Measurements from ENCODE around the gene MCF2L. TPM values are rescaled to one million over a fixed set of nuclear protein-coding genes. Genes with fewer than 3 reads are reported as not detected.

Gene MCF2L
- polyA plus RNA-seq, 3 donors = 18.0 to 77.6 (median 53.4) TPM

DNA sequence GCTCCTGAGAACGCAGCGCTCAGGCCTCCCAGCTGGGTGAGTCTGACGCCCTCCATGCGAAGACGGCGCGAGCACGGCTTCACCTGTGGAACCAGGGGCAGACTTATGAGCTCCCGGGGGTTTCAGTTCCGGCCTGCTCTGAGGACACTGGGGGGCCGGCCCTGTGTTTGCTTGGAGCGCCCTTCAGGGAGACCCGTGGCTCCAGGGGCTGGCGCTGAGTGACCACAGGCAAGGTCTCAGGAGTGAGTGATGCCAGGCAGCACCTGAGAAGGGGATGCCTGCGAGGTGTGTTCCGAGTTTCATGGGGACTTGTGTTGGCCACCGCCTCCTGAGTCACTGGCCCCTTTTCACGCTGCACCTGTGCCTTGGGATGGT, 4.5 kb downstream of the MCF2L start:
- 93 to 96% (median 95%) methylated on average over 18 of the region's 18 CpGs for WGBS, 3 donors
- no peak overlapping the region for H3K27ac ChIP-seq (ENCODE audit: low read depth, low read length)

DNA sequence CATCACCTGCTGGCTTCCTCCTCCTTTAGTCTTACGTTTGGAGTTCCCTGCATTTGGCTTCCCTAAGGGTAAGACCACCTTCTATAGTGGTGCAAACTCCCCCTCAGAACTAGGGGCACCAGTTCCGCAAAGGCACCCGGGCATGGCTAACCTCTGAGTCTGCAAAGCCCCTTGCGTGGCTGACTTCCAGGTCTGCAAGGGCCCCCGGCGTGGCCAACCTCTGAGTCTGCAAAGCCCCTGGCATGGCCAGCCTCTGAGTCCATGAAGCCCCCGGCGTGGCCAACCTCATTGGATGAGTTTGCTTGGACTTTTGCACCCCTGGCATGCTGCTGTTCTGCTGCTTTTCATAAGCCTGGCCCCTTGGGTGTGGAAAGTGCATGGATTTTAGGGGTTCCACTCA, 5.1 kb downstream of the MCF2L start:
- H3K27ac ChIP-seq (ENCODE audit: low read depth, low read length) = no peak overlapping the region
- 80 to 94% (median 89%) methylated on average over 8 of the region's 8 CpGs for WGBS, 3 donors

DNA sequence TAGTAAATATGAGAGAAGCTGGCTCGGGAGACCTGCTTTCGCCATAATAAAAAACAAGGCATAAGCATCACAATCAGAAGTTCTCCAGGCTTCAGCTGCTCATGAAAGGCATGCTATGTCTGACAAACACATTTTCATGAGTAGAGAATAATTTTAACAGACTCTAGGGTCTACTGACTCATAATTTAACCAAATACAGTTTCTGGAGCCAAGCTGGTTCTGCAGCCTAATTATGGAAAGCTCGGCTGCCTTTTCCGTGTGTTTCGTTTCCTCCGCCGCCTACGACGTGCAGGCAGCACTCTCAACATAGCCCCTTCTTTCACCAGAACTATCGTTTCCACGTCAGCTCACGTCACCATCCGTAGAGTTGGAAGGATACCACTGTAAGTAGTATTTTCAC, 5.7 kb downstream of the MCF2L start:
- no peak overlapping the region for H3K27ac ChIP-seq (ENCODE audit: low read depth, low read length)
- WGBS, 3 donors = 82 to 92% (median 85%) methylated on average over 13 of the region's 13 CpGs

DNA sequence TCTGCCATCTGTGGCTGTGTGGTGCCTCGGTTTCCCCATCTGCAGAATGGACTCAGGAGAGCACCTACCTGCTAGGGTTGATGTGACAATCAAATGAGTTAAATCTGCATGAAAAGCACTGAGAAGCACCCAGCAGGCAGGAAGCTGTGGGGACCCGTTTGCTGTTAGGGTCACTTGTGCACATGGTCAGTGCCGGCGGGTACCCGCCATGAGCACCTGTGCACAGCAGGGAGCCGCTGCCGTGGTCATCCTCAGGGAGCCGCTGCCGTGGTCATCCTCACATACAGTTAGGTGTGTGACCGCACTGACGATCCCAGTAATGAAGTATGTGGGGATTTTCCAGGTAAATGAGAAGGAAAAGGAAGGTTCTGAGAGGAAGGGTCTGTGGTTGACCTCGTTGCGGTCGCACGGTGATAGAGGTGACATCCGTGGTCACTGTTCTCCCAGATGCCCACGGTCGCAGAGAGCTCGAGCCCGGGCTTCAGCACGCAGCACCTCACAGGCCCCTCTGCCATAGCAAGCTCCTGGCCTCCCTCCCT, 6.5 kb downstream of the MCF2L start:
- 90 to 92% (median 90%) methylated on average over 21 of the region's 21 CpGs for WGBS, 3 donors
- H3K27ac ChIP-seq (ENCODE audit: low read depth, low read length) = no peak overlapping the region

DNA sequence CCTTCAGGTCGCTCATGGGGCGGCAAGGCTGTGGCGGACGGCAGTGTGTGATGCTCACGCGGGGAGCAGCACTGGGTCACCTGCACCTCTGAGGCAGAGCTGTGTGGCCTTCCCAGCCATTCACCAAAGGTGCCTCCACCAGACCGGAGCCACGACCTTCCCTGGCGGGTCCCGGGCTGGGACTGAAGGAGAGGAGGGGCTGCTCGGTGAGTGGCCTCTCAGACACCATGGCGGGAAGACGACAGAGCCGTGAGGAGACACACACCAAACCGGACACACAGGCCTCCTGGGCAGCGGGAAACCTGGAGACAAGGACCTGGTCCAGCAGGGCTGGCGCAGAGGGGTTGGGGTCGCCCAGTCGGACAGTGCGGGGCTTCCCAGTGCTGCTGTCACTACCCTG, 7.5 kb downstream of the MCF2L start:
- H3K27ac ChIP-seq (ENCODE audit: low read depth, low read length) = no peak overlapping the region
- 86 to 89% (median 89%) methylated on average over 17 to 20 of the region's 20 CpGs for WGBS, 3 donors

DNA sequence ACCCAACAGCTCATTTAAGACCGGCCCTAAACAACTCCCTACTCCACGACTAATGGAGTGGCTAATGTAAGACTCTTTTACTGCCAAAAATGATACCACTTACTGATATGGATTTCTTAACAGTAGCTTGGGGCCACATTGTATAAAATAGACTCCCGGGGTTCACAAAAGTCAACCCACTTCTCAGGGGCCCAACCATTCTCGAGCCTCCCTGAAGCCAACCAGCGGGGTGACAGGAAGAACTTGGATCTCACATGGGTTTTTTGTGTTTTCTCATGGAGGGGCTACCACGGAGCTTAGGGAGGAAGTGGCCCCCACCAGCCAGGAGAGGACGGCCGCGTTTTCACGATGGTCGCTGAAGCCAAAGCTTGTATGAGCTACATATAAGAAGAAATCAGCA, 8.1 kb downstream of the MCF2L start:
- H3K27ac ChIP-seq (ENCODE audit: low read depth, low read length) = no peak overlapping the region
- 72 to 93% (median 79%) methylated on average over 11 of the region's 11 CpGs for WGBS, 3 donors

DNA sequence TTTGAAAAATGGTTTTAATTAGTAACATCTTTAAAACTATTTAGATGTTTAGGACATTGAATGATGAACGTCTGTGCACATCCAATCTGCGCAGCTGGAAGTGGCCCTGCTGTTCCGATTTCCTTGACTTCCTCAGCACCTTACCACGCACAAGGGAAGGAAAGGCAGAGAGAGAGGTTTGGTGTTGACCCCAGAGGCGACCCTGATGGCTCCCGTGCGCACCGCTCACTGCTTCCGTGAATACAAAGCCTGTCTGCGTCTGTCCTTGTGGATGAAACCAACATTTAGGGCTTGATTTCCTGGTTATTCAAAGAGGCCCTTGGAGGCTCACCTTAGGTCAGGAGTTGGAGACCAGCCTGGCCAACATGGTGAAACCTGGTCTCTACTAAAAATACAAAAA, 8.5 kb downstream of the MCF2L start:
- 80 to 89% (median 83%) methylated on average over 10 of the region's 10 CpGs for WGBS, 3 donors
- no peak overlapping the region for H3K27ac ChIP-seq (ENCODE audit: low read depth, low read length)

DNA sequence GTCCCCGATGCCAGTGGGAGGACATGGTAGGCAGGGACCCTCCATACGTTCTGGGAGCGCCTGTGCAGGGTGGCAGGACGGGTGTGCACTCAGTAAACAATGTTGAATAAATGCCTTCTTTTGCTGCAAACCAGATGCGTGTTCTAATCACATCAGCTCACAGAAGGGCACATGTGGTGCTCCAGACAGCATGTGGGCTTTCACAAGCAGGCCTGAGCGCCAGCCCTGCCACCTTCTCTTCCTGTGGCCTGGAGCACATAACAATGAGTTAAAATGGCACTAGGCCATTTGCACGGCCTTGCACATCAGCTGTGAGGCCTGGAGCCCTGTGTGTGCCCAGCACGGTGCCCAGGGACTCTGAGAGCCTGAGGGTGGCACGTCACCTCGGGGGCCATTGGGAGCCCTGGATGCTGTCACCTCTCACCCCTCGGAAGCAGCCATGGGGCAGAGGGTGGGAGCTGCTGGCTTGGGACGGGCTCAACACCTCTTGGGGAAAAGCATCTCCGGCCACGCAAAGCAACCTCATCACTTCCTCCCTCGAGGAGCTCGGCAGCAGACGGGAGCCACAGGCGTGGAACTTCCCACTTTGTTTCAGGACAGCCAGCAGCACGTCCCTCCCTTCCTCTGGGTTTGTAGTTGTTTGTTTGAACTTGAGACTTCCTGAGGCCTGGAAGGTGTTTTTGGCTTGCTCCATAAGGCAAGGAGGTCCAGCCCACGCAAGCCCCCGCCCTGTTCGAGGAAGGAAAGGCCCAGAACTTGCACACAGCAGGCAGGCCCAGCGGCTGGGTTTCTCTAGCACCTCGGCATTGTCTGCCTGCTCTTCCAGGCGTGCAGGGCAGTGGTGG, 9.8 kb downstream of the MCF2L start:
- no peak overlapping the region for H3K27ac ChIP-seq (ENCODE audit: low read depth, low read length)
- 50 to 76% (median 53%) methylated on average over 25 of the region's 25 CpGs for WGBS, 3 donors

DNA sequence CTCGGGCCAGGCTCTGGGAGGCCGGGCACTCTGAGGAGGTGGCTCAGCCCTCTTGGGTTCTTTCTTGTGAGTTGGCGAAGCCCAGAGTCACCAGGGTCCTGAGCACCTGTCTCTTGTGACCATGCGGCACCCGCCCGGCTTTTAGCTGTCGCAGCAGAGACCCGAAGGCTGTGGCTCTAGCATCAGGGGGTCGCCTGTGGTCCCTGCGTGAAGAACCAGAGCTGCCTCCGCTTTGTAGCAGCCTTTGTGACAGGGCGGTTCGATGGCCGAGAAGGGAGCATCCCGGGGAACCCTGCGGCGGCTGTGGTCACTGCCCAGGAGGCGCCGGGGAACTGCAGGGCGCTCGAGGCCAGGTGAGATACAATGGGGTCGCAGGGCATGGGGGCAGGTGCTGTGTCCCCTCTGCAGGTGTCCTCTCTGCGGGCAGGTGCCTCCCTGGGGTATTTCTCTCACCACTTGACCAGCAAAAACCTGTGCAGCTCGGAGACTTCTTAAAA, 10.4 kb downstream of the MCF2L start:
- H3K27ac ChIP-seq (ENCODE audit: low read depth, low read length) = no peak overlapping the region
- WGBS, 3 donors = 67 to 84% (median 81%) methylated on average over 22 to 24 of the region's 24 CpGs

DNA sequence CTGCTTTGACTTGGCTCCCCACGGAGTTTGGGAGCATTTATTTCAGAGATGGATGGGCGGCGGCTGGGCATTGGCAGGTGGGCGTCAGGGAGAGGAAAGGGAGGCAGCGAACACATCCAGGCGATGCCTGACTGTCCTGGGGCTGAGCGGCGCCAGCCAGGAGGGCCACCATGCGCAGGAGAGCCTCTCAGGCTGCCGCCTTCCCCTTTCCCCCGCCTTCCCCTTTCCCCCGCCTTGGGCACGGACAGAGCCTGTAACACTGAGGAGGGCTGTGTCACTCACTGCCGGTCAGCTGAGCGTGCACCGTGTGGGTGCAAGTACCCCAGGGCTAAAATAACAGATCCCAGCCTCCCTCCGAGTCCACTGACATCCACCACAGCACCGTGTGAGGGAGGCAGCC, 11.4 kb downstream of the MCF2L start:
- no peak overlapping the region for H3K27ac ChIP-seq (ENCODE audit: low read depth, low read length)
- 23 to 76% (median 28%) methylated on average over 15 to 18 of the region's 18 CpGs for WGBS, 3 donors

DNA sequence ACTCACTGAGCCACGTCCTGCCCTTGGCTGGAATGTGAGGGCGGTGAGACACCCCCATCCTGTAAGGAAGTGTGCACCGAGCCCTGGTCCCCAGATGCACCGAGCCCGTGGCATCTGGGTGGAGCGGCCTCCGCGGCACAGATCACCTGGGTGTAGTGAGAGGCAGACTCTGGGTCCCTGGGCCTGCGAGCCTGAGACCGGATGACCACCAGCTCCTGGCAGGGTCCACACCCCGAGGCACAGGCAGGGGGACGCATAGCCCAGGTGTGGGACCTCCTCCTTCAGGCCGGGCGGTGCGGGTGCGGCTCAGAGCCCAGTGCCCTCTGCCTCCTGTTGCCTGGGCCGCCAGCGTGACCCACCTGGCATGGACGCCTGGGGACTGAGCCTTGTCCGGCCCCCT, 12.4 kb downstream of the MCF2L start:
- WGBS, 3 donors = 68 to 85% (median 72%) methylated on average over 20 of the region's 20 CpGs
- H3K27ac ChIP-seq (ENCODE audit: low read depth, low read length) = no peak overlapping the region

DNA sequence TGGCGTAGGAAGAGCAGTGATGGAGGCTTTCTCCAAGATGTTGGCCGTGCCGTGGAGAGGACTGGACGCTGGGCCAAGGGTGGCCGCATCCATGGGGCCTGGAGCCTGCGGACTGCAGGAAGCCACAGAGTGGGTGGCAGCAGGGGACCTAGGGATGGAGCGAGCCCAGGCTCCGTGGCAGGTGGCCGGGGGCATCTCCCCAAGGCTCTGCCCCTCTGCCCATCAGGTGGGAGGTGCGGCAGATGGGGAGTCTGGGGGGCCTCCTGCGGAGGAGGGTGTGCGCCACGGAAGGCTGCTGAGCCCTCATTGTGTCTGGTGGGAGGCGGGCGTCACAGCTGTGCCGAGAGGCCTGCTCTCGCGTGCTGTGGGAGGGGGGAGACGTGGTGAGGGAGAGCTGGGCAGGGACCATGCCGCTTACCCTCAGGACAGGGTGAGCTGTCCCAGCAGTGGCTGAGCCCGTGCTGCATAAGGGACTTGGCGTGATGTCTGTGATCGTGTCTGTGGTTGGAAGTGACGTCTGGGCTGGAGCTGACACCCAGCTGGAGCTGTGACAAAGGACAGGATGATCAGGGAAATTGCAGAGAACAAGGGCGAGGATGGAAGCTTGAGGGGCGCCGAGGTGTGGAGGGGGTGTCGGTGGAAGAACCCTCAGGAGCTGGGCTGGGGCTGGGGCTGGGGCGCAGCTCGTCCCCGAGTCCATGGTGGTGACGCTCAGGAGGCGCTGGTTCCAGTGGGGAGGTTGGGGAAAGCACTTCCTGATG, 13.4 kb downstream of the MCF2L start:
- no peak overlapping the region for H3K27ac ChIP-seq (ENCODE audit: low read depth, low read length)
- WGBS, 3 donors = 69 to 85% (median 78%) methylated on average over 30 to 33 of the region's 33 CpGs

DNA sequence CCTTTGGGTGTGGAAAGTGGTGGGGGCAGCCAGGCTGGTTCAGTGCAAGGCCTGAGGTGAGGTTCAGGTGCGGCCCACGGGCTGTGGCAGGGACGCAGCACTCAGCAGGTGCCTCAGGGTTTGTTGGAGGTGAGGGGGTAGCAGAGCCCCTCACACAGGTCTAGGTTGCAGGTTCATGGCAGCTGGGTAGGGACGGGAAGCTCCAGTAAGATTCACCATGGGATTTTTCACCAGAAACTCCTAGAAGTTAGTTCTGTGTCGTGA, 14.0 kb downstream of the MCF2L start:
- H3K27ac ChIP-seq (ENCODE audit: low read depth, low read length) = no peak overlapping the region

DNA sequence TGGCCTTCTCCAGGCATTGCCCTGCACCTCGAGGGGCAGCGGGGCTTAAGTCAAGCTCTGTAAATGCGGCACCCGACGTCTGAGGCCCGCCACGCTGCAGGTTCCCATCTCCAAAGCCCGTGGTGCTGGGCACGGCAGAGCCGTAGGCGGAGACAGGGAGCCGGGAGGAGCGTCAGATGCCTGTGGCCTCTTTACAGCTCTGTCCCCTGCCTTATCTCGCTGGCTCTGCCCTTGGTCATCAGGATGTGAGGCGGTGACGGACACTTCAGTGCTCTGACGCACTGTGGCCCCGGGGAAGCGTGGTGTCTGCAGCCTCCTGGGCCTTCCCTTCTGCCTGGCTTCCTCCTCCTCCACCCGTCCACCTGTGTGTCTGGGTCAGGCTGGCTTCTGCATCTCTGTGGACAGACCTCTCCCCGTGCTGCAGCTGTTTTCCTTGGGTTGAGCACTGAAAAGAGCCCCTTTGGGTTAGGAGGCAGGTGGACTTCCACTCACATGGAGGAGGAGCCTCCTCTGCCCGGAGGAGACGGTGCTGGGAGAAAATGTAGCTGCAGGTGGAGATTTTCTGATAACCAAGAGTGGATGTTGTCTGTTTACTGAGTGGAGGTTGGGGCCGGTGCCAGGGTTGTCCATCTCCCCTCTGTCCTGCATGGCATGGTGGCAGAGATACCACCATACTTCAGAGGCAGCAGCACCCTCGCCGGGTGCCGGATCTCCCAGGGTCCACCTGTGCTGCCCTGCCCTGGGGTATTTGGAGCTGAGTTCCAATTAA, 14.6 kb downstream of the MCF2L start:
- no peak overlapping the region for H3K27ac ChIP-seq (ENCODE audit: low read depth, low read length)
- 64 to 68% (median 67%) methylated on average over 27 of the region's 27 CpGs for WGBS, 3 donors

More for the DNA sequence above, 14.0 kb downstream of the MCF2L start:
- WGBS, 3 donors = 64 to 85% (median 74%) methylated on average over 5 of the region's 5 CpGs

DNA sequence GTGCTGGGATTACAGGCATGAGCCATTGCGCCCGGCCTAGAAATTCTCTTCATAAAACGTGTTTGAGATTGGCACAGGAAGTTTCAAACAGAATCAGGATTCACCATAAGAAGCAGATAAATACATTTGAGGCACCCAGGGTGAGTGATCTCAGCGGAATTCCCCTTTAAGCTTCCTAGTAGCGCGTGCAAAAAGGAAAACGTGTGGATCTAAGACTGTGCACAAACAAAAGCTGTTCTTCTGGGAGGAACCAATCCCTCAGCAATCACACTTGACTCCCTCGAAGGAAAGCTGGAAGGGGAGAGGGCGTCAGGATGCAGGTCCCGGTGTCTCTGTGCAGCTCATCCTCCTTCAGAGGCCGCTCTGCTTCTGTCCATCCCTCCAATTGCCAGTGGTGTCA, 15.5 kb downstream of the MCF2L start:
- 70 to 76% (median 76%) methylated on average over 10 to 11 of the region's 11 CpGs for WGBS, 3 donors
- H3K27ac ChIP-seq (ENCODE audit: low read depth, low read length) = no peak overlapping the region

DNA sequence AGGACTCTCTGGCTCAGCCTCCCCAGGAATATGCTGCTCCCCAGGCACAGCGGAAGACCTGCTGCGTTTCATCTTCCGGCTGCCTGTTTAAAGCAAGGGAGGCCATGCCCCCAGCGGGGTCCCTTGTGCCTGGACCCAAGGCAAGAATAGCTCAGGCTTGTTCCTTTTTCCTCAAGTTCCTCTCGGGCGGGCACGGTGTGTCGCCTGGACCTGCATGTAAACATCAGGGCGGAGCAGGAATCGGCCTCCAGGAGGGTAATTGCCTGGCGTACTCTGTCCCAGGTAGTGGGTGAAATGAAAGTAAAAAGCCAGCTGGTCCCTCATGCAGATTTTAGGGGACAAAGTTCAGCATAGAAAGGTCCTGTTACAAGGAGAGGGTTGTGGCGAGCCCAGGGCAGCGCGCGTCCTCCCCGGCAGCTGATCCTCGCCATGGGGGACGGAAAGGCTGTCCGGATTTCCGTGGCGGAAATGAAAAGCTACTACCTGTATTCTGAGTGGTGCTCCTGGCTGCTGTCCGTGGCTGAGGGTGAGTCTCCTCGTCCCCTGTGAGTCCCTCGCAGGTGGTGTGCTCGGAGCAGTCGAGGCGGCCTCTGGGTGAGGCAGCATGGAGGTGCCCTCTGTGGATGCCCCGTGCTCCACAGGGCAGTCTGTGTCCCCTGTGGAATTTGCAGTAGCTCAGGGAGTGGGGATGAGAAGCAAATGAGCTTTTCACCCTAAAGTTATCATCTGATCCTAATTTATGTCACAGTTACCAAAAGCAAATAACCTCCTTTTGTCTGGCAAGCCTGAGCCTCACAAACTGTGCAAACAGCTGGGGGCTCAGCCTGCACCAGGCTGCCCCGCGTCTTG, 16.2 kb downstream of the MCF2L start:
- H3K27ac ChIP-seq (ENCODE audit: low read depth, low read length) = no peak overlapping the region
- 62 to 73% (median 70%) methylated on average over 30 of the region's 30 CpGs for WGBS, 3 donors

DNA sequence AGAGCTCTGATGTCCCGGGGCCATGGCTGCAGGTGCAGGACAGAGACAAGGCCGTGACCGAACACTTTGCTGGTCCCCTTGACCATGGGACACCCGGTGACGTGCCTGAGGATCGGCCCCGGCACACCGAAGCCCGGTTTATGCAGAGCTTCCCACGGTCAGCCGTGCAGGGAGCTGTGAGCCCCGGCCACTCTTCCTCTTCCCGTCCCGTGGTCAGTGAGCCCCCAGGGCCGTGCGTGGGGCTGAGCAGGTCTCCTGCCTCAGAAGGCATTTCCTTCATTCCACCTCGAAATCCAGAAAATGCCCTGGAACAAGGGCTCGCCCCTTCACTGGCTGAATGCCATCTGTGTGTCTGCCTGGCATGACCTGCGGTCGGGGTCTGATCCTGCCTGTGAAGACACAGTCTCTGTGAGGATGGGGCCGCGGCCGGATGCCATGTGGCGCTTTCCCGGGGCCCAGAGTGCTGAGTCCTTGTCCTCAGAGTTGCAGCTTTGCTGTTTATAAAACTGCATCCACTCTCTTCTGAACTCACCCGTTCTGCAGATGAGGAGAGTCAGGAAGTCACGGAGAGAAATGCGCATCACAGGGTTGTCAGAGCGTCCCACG, 16.9 kb downstream of the MCF2L start:
- H3K27ac ChIP-seq (ENCODE audit: low read depth, low read length) = no peak overlapping the region
- WGBS, 3 donors = 72 to 87% (median 82%) methylated on average over 30 of the region's 30 CpGs

DNA sequence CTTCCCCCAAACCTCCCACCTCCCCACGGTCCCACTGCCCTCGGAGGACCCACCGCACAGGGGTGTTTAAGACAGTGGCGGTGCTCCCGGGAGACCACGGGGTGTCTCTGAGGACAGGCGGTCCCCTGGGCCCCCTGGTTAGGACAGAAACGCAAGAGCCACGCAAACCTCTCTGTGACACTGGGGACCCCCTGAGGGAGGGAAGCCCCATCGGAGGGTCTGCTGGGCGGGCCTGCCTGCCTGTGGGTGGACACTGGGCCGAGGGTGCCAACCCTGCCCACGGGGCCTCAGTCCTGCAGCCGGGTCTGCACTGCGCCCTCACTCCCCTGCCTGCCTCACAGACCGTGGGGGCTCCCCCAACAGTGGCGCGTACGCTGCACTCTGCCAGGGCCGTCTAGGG, 17.5 kb downstream of the MCF2L start:
- H3K27ac ChIP-seq (ENCODE audit: low read depth, low read length) = no peak overlapping the region

More for the DNA sequence above, 17.5 kb downstream of the MCF2L start:
- WGBS, 3 donors = 79 to 89% (median 86%) methylated on average over 20 of the region's 20 CpGs
